Gastroesophageal sphincter (tissue), 4 donors: ENCODE data around the gene FAM78A. TPM values are rescaled to one million over a fixed set of nuclear protein-coding genes. Genes with fewer than 3 reads are reported as not detected.

Experiments
- ATAC-seq: fragments of 150-250 bp; one replicate; pipeline ENCODE4 v1.9.1; 2016; ENCODE audit warnings: mild to moderate bottlenecking, moderate library complexity
- H3K27ac ChIP-seq, 4 donors: fragments of 200-600 bp; sonication (generic) in 3 of 4; 1 replicate in 3 of 4; 2 replicates in 1 of 4; pipeline ENCODE4 v1.5.1; 2016 to 2019
- H3K27me3 ChIP-seq: fragments of 200-600 bp; sonication (generic); one replicate; pipeline ENCODE4 v1.5.1; 2019
- H3K36me3 ChIP-seq, 2 donors: fragments of 200-600 bp; sonication (generic); one replicate each; pipeline ENCODE4 v1.5.1; 2019; ENCODE audit warnings: control low read depth in 1 of 2
- H3K4me1 ChIP-seq, 3 donors: fragments of 200-600 bp; sonication (generic); 1 replicate in 2 of 3; 2 replicates in 1 of 3; pipeline ENCODE4 v1.5.1; 2016 to 2019; ENCODE audit warnings: control low read depth in 2 of 3
- H3K4me3 ChIP-seq, 2 donors: fragments of 200-600 bp; sonication (generic); one replicate each; pipeline ENCODE4 v1.5.1; 2019; ENCODE audit warnings: mild to moderate bottlenecking in 1 of 2, moderate library complexity in 1 of 2
- H3K9me3 ChIP-seq, 3 donors: fragments of 200-600 bp; sonication (generic); one replicate each; pipeline ENCODE4 v1.5.1; 2017 to 2019; ENCODE audit warnings: control low read depth in 2 of 3
- CTCF ChIP-seq, 4 experiments: fragments of 200-600 bp in 2 of 4; fragments of 450-650 bp in 2 of 4; sonication (generic) in 1 of 4; IDR thresholded peaks; one replicate each; pipeline ENCODE4 v1.5.1; 2017 to 2019; ENCODE audit warnings: antibody characterized with exemption in 4 of 4, mild to moderate bottlenecking in 2 of 4, moderate library complexity in 2 of 4
- EP300 ChIP-seq: sonication (generic); formaldehyde crosslinking; IDR thresholded peaks from one replicate; pipeline ENCODE4 v1.6.1; 2017; ENCODE audit warnings: antibody characterized with exemption, mild to moderate bottlenecking
- POLR2A ChIP-seq, 2 donors: fragments of 450-650 bp; IDR thresholded peaks; one replicate each; pipeline ENCODE4 v1.6.1; 2017; ENCODE audit warnings: antibody characterized with exemption in 2 of 2, mild to moderate bottlenecking in 2 of 2, moderate library complexity in 1 of 2
- POLR2AphosphoS5 ChIP-seq: sonication (generic); formaldehyde crosslinking; IDR thresholded peaks from one replicate; pipeline ENCODE4 v1.6.1; 2017; ENCODE audit warnings: antibody characterized with exemption
- WGBS, 2 donors: methylation state at CpG; one replicate each; pipeline ENCODE4 v1.1.5; 2018; ENCODE audit warnings: low coverage in 1 of 2; 5-methylcytosine and 5-hydroxymethylcytosine counted together
- total RNA-seq, 4 donors: library from RNA; depleted of rRNA; stranded (reverse); fragments of >200 nt; gene quantifications; one replicate each; pipeline ENCODE4 v1.1.0, GENCODE V29; 2016

Gene FAM78A
- total RNA-seq, 4 donors from 2014 or later = 0.78 to 5.4 (median 2.9) TPM

- Histone ChIP-seq H3K36me3 (peaks cover 0 to 6% of the 10 kb centered on the region in 2 donors), H3K4me3 (no peak overlapping the region), H3K4me1 (no peaks in the 10 kb centered on the region), H3K9me3 (no peaks in the 10 kb centered on the region), H3K27ac (no peak overlapping the region), H3K27me3 (no peaks in the 10 kb centered on the region)
- no peak for ATAC-seq
- 88 to 100% methylated on average over 3 to 9 of the region's 14 CpGs for WGBS, 2 donors
- TF ChIP-seq POLR2A (IDR thresholded peaks at IDR 0.05) (no peak), EP300 (no peak), POLR2AphosphoS5 (no peak), CTCF (IDR thresholded peaks at IDR 0.05) (no peak)
Measured at GRCh38 chr9:131306397-131307004, 30.2 kb upstream of the FAM78A start.

- H3K4me1 ChIP-seq = no peaks in the 10 kb centered on the region
- TF ChIP-seq EP300 = no peak
- TF ChIP-seq POLR2A (IDR thresholded peaks at IDR 0.05) = no peak
- no peak for TF ChIP-seq CTCF (IDR thresholded peaks at IDR 0.05)
- no peak for TF ChIP-seq POLR2AphosphoS5
- ATAC-seq = no peak
- 77 to 89% methylated on average over 11 to 13 of the region's 19 CpGs for WGBS, 2 donors
- no peaks in the 10 kb centered on the region for H3K9me3 ChIP-seq
- H3K36me3 ChIP-seq = peaks cover 0 to 6% of the 10 kb centered on the region in 2 donors
- H3K27me3 ChIP-seq = no peaks in the 10 kb centered on the region
- H3K4me3 ChIP-seq = no peak overlapping the region
- no peak overlapping the region for H3K27ac ChIP-seq
Measured at GRCh38 chr9:131304676-131305355, 28.5 kb upstream of the FAM78A start.

GRCh38 chr9:131303381-131304321 lies 27.3 kb upstream of the FAM78A start:
- TF ChIP-seq POLR2A (IDR thresholded peaks at IDR 0.05) = no peak
- no peak for TF ChIP-seq EP300
- no peak for TF ChIP-seq POLR2AphosphoS5
- no peak for TF ChIP-seq CTCF (IDR thresholded peaks at IDR 0.05)
- no peaks in the 10 kb centered on the region for H3K4me1 ChIP-seq
- no peak overlapping the region for H3K27ac ChIP-seq
- ATAC-seq = no peak
- WGBS, 2 donors = 58 to 83% methylated on average over 1 to 5 of the region's 11 CpGs
- H3K9me3 ChIP-seq = no peaks in the 10 kb centered on the region
- H3K36me3 ChIP-seq = peaks cover 0 to 6% of the 10 kb centered on the region in 2 donors
- no peaks in the 10 kb centered on the region for H3K27me3 ChIP-seq
- no peak overlapping the region for H3K4me3 ChIP-seq

- no peaks in the 10 kb centered on the region for H3K9me3 ChIP-seq
- no peaks in the 10 kb centered on the region for H3K36me3 ChIP-seq
- no peak overlapping the region for H3K27ac ChIP-seq
- H3K27me3 ChIP-seq = no peaks in the 10 kb centered on the region
- no peak for ATAC-seq
- H3K4me3 ChIP-seq = no peak overlapping the region
- 83 to 89% methylated on average over 1 to 5 of the region's 16 CpGs for WGBS, 2 donors
- no peaks in the 10 kb centered on the region for H3K4me1 ChIP-seq
- TF ChIP-seq CTCF (IDR thresholded peaks at IDR 0.05) (no peak), POLR2AphosphoS5 (no peak), EP300 (no peak), POLR2A (IDR thresholded peaks at IDR 0.05) (no peak)
Measured at GRCh38 chr9:131302244-131303075, 26.1 kb upstream of the FAM78A start.
